HCT116 (cell line): ENCODE measurements around the gene COL23A1.

Source experiments
- CTCF ChIP-seq, 3 experiments: fragments of 200-600 bp in 1 of 3; sonication (generic) in 1 of 3; IDR thresholded peaks in 2 of 3; conservative IDR thresholded peaks in 1 of 3; 2 replicates each; pipeline ENCODE4 v1.5.1; 2012 to 2017; ENCODE audit warnings: low read depth in 2 of 3, low read length in 2 of 3, antibody characterized with exemption in 1 of 3, borderline replicate concordance in 1 of 3, control low read depth in 1 of 3, mild to moderate bottlenecking in 1 of 3, mixed read lengths in 1 of 3, mixed run types in 1 of 3, moderate library complexity in 1 of 3; ENCODE audit not compliant: insufficient read depth in 1 of 3
- POLR2A ChIP-seq: IDR thresholded peaks from 2 replicates; pipeline ENCODE4 v1.7.0; 2011; ENCODE audit warnings: borderline replicate concordance; ENCODE audit not compliant: insufficient read depth, insufficient read length; ENCODE audit errors: extremely low read depth
- ZBTB33 ChIP-seq: IDR thresholded peaks from 2 replicates; pipeline ENCODE4 v1.6.1; 2011; ENCODE audit warnings: mild to moderate bottlenecking, low read length, moderate library complexity; ENCODE audit not compliant: insufficient replicate concordance; ENCODE audit errors: extremely low read depth

DNA sequence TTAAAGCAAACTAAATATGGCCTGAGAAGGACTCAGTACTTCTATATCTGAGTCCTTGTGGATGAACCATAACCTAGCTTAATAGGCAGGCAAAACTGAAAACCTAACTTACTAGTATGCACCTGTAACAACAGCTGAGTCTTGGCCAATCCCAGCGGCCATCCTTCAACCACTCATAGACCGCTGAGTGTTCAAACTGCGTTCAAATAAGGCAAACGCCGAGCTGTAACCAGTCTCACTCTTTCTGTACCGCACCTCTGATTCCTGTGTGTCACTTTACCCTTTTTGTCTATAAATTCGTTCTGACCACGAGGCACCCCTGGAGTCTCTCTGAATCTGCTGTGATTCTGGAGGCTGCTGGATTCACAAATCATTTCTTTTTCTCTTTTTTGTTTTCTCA lies 170.5 kb downstream of the COL23A1 start:
- TF ChIP-seq POLR2A (no peak), ZBTB33 (no peak), CTCF (IDR thresholded peaks at IDR 0.05 in 2 of 3, conservative IDR thresholded peaks at IDR 0.05 in 1 of 3; ENCODE audit: borderline replicate concordance in 1 of 3, insufficient read depth in 1 of 3, low read depth in 2 of 3, low read length in 2 of 3) (no peak)
